Measurements from ENCODE around the gene KLHL29.

The KLHL29 gene

GRCh38 chr2:23356711-23357110 lies 28.3 kb upstream of the KLHL29 start:
- no peak overlapping the region for H3K9ac ChIP-seq (ENCODE audit: low read depth, low read length, poor library complexity, severe bottlenecking)
- no peaks in the 10 kb centered on the region for H3K9me2 ChIP-seq (replicated peaks; ENCODE audit: low read depth, low read length)
- H3K4me3 ChIP-seq (ENCODE audit: low read length, poor library complexity, severe bottlenecking) = no peak overlapping the region
- H3F3A ChIP-seq (ENCODE audit: low read depth) = no peaks in the 10 kb centered on the region
- no peaks in the 10 kb centered on the region for H3K27me3 ChIP-seq (ENCODE audit: insufficient read depth, low read length, poor library complexity, severe bottlenecking)
- H3K36me3 ChIP-seq (ENCODE audit: insufficient read depth, low read length) = no peaks in the 10 kb centered on the region
- H3K79me2 ChIP-seq (ENCODE audit: insufficient read depth, low read length) = no peaks in the 10 kb centered on the region
- TF ChIP-seq EZH2phosphoT487 (IDR thresholded peaks at IDR 0.05; ENCODE audit: borderline replicate concordance) = no peak
- TF ChIP-seq, protein P1, sequence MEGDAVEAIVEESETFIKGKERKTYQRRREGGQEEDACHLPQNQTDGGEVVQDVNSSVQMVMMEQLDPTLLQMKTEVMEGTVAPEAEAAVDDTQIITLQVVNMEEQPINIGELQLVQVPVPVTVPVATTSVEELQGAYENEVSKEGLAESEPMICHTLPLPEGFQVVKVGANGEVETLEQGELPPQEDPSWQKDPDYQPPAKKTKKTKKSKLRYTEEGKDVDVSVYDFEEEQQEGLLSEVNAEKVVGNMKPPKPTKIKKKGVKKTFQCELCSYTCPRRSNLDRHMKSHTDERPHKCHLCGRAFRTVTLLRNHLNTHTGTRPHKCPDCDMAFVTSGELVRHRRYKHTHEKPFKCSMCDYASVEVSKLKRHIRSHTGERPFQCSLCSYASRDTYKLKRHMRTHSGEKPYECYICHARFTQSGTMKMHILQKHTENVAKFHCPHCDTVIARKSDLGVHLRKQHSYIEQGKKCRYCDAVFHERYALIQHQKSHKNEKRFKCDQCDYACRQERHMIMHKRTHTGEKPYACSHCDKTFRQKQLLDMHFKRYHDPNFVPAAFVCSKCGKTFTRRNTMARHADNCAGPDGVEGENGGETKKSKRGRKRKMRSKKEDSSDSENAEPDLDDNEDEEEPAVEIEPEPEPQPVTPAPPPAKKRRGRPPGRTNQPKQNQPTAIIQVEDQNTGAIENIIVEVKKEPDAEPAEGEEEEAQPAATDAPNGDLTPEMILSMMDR (conservative IDR thresholded peaks at IDR 0.05; ENCODE audit: low read length) = no peak
- no peaks in the 10 kb centered on the region for H3K4me1 ChIP-seq (ENCODE audit: insufficient read depth, low read length, poor library complexity, severe bottlenecking)
- H3K9me3 ChIP-seq (ENCODE audit: insufficient read depth, low read depth, low read length) = no peaks in the 10 kb centered on the region
- H3K4me2 ChIP-seq (ENCODE audit: low read depth, low read length, poor library complexity, severe bottlenecking) = no peak overlapping the region
- H4K20me1 ChIP-seq (ENCODE audit: insufficient read depth, low read length, poor library complexity, severe bottlenecking) = no peaks in the 10 kb centered on the region
- H2AFZ ChIP-seq (ENCODE audit: low read length) = no peak overlapping the region

DNA sequence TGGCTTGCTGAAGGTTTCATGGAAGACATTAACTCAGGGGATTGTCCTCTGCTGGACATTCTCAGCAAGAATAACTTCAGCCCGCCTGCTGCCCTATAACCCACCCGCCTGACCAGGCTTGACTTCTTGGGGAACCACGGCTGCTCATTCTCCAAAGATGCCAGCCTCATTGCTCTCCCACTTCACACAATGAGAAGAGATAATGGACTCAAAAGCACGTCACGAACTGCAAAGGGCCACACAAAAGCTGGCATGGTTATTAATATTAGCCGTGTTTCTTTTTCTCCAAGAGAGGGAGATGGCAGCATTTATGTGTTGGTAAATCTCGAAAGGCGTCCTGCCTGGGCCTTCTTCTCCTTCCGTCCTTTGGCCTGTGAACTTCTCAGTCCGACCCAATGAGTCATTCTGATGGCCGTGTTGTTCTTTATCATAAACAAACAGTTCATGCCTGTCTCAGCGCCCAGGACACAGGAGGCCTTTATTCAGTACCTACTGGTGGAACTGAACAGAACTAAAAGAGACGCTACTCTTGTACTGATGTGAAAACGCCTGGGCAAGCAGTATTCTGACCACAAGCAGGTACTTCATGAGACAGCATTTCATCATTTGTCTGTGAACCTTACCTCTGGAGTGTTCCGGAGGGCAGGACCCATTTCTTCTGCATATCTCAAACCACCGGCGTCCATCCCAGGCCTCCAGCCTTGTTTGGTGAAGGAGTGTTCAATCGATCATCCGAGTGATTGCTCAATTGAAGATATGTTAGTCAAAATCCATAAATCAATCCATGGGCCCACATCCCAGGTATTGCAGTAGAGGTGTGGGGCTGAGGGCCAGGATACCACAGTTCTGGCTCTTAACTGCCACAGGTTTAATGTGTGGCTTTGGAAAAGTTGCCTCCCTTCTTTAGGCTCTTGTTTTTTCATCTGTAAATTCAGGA lies 25.1 kb upstream of the KLHL29 start:
- TF ChIP-seq, protein P1 (conservative IDR thresholded peaks at IDR 0.05; ENCODE audit: low read length) = no peak
- no peak for TF ChIP-seq EZH2phosphoT487 (IDR thresholded peaks at IDR 0.05; ENCODE audit: borderline replicate concordance)
- H3K4me3 ChIP-seq (ENCODE audit: low read length, poor library complexity, severe bottlenecking) = no peak overlapping the region
- no peak overlapping the region for H2AFZ ChIP-seq (ENCODE audit: low read length)
- H3K27me3 ChIP-seq (ENCODE audit: insufficient read depth, low read length, poor library complexity, severe bottlenecking) = no peaks in the 10 kb centered on the region
- H4K20me1 ChIP-seq (ENCODE audit: insufficient read depth, low read length, poor library complexity, severe bottlenecking) = no peaks in the 10 kb centered on the region
- no peak overlapping the region for H3K4me2 ChIP-seq (ENCODE audit: low read depth, low read length, poor library complexity, severe bottlenecking)
- H3K36me3 ChIP-seq (ENCODE audit: insufficient read depth, low read length) = no peaks in the 10 kb centered on the region
- no peaks in the 10 kb centered on the region for H3K9me3 ChIP-seq (ENCODE audit: insufficient read depth, low read depth, low read length)
- H3K79me2 ChIP-seq (ENCODE audit: insufficient read depth, low read length) = no peaks in the 10 kb centered on the region
- no peak overlapping the region for H3K9ac ChIP-seq (ENCODE audit: low read depth, low read length, poor library complexity, severe bottlenecking)
- H3K4me1 ChIP-seq (ENCODE audit: insufficient read depth, low read length, poor library complexity, severe bottlenecking) = no peaks in the 10 kb centered on the region
- H3K9me2 ChIP-seq (replicated peaks; ENCODE audit: low read depth, low read length) = no peaks in the 10 kb centered on the region
- no peaks in the 10 kb centered on the region for H3F3A ChIP-seq (ENCODE audit: low read depth)

GRCh38 chr2:23360571-23361125 lies 24.3 kb upstream of the KLHL29 start:
- no peak overlapping the region for H3K4me2 ChIP-seq (ENCODE audit: low read depth, low read length, poor library complexity, severe bottlenecking)
- H3K36me3 ChIP-seq (ENCODE audit: insufficient read depth, low read length) = no peaks in the 10 kb centered on the region
- H3K9me2 ChIP-seq (replicated peaks; ENCODE audit: low read depth, low read length) = no peaks in the 10 kb centered on the region
- no peak overlapping the region for H3K9ac ChIP-seq (ENCODE audit: low read depth, low read length, poor library complexity, severe bottlenecking)
- H3K4me3 ChIP-seq (ENCODE audit: low read length, poor library complexity, severe bottlenecking) = no peak overlapping the region
- no peak overlapping the region for H2AFZ ChIP-seq (ENCODE audit: low read length)
- H3K9me3 ChIP-seq (ENCODE audit: insufficient read depth, low read depth, low read length) = no peaks in the 10 kb centered on the region
- no peaks in the 10 kb centered on the region for H3F3A ChIP-seq (ENCODE audit: low read depth)
- TF ChIP-seq EZH2phosphoT487 (IDR thresholded peaks at IDR 0.05; ENCODE audit: borderline replicate concordance) = no peak
- TF ChIP-seq, protein P1 (conservative IDR thresholded peaks at IDR 0.05; ENCODE audit: low read length) = no peak
- H3K79me2 ChIP-seq (ENCODE audit: insufficient read depth, low read length) = no peaks in the 10 kb centered on the region
- H3K4me1 ChIP-seq (ENCODE audit: insufficient read depth, low read length, poor library complexity, severe bottlenecking) = no peaks in the 10 kb centered on the region
- H4K20me1 ChIP-seq (ENCODE audit: insufficient read depth, low read length, poor library complexity, severe bottlenecking) = no peaks in the 10 kb centered on the region
- H3K27me3 ChIP-seq (ENCODE audit: insufficient read depth, low read length, poor library complexity, severe bottlenecking) = no peaks in the 10 kb centered on the region

All from Loucy (cell line).